PC-9 (cell line): ENCODE results near the gene FAM3D.

Experiments
- CTCF ChIP-seq: fragments of 200-600 bp; sonication (generic); conservative IDR thresholded peaks from 2 replicates; pipeline ENCODE4 v1.6.1; 2017; ENCODE audit warnings: mixed run types, antibody characterized with exemption, mild to moderate bottlenecking, moderate library complexity
- EZH2 ChIP-seq: fragments of 200-600 bp; sonication (generic); IDR thresholded peaks from 2 replicates; pipeline ENCODE4 v1.8.0; 2017; ENCODE audit warnings: antibody characterized with exemption, low read depth

GRCh38 chr3:58659051-58659675 lies 7.4 kb downstream of the FAM3D start:
- no peak for TF ChIP-seq EZH2
- TF ChIP-seq CTCF = peak; percentile 48
